ENCODE results near the gene BUD31.

DNA sequence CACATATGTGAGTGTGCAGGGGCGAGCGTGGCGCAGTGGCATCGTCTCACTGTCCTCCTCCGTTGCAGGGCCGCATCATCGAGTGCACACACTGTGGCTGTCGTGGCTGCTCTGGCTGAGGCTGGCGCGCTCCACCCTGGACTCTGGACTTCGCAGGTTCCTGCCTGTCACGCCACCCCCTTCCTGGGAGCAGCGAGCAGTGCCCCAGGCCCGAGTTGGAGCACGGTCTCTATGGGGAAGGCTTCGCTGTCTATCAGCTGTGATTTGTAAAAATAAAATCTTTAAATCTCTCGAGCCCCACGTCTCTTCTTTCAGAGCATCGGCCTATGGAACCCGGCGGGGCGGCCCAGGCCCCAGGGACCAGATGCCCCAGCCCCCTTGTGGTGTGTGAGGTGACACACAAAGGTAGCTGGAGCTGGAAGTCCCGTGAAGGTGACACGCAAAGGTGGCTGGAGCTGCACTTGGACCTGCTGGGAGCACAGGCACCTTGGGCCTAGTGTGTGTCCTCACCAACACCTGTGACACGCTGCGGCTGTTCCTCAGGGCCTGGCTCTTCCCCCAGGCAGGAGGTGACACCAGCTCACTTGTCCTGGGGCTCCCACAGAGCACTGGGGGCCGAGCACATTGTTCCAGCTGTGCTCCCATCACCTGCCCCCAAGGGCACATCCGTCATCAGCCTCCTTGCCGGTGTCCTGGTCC, 10.7 kb downstream of the BUD31 start:
- TF ChIP-seq ZNF639 (tag by site-specific recombination; IDR thresholded peaks at IDR 0.05), result no peak
- TF ChIP-seq ZNF274 (IDR thresholded peaks at IDR 0.05; ENCODE audit: low read length), result no peak
- TF ChIP-seq ZNF274 (tag by site-specific recombination; IDR thresholded peaks at IDR 0.05; ENCODE audit: borderline replicate concordance), result no peak
- no peak for TF ChIP-seq REST (tag by site-specific recombination; IDR thresholded peaks at IDR 0.05)
- TF ChIP-seq, protein P1, sequence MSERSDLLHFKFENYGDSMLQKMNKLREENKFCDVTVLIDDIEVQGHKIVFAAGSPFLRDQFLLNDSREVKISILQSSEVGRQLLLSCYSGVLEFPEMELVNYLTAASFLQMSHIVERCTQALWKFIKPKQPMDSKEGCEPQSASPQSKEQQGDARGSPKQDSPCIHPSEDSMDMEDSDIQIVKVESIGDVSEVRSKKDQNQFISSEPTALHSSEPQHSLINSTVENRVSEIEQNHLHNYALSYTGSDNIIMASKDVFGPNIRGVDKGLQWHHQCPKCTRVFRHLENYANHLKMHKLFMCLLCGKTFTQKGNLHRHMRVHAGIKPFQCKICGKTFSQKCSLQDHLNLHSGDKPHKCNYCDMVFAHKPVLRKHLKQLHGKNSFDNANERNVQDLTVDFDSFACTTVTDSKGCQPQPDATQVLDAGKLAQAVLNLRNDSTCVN (tag by site-specific recombination; optimal IDR thresholded peaks at IDR 0.05), result no peak
- TF ChIP-seq, protein P2, sequence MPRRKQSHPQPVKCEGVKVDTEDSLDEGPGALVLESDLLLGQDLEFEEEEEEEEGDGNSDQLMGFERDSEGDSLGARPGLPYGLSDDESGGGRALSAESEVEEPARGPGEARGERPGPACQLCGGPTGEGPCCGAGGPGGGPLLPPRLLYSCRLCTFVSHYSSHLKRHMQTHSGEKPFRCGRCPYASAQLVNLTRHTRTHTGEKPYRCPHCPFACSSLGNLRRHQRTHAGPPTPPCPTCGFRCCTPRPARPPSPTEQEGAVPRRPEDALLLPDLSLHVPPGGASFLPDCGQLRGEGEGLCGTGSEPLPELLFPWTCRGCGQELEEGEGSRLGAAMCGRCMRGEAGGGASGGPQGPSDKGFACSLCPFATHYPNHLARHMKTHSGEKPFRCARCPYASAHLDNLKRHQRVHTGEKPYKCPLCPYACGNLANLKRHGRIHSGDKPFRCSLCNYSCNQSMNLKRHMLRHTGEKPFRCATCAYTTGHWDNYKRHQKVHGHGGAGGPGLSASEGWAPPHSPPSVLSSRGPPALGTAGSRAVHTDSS (tag by site-specific recombination; IDR thresholded peaks at IDR 0.05), result no peak
- TF ChIP-seq ZNF121 (tag by site-specific recombination; IDR thresholded peaks at IDR 0.05), result no peak
- TF ChIP-seq, protein P3, sequence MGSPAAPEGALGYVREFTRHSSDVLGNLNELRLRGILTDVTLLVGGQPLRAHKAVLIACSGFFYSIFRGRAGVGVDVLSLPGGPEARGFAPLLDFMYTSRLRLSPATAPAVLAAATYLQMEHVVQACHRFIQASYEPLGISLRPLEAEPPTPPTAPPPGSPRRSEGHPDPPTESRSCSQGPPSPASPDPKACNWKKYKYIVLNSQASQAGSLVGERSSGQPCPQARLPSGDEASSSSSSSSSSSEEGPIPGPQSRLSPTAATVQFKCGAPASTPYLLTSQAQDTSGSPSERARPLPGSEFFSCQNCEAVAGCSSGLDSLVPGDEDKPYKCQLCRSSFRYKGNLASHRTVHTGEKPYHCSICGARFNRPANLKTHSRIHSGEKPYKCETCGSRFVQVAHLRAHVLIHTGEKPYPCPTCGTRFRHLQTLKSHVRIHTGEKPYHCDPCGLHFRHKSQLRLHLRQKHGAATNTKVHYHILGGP (tag by site-specific recombination; IDR thresholded peaks at IDR 0.05), result no peak
- TF ChIP-seq CTCF (tag by site-specific recombination; IDR thresholded peaks at IDR 0.05), result no peak

Measured in HEK293 (cell line).